WTC11 (cell line): ENCODE data around the gene LARP4B. TPM values are rescaled to one million over a fixed set of nuclear protein-coding genes. Genes with fewer than 3 reads are reported as not detected.

Experiments
- ATAC-seq: fragments of 200-7000 bp; cut with Tn5 transposase; 2 replicates; pipeline ENCODE4 v1.10.0; 2021; ENCODE audit warnings: mild to moderate bottlenecking, moderate library complexity
- CTCF ChIA-PET: fragments of 300-600 bp; sonication (Branson Sonifier 250); formaldehyde crosslinking; loops from one replicate; lab custom pipeline; 2021; ENCODE audit warnings: antibody characterized with exemption; lab: Charles Lee
- POLR2A ChIA-PET: fragments of 350-600 bp; sonication (Branson Sonifier 250); formaldehyde crosslinking; loops from one replicate; lab custom pipeline; 2021; ENCODE audit warnings: antibody characterized with exemption; lab: Charles Lee
- DNase-seq: peaks from one replicate; pipeline ENCODE4 v3.0.0; 2021; ENCODE audit warnings: low spot score
- H3K27ac Mint-ChIP-seq: 2 replicates; pipeline ENCODE4 v1.8.0; 2021; ENCODE audit warnings: mixed read lengths
- H3K27me3 Mint-ChIP-seq: 2 replicates; pipeline ENCODE4 v1.8.0; 2021; ENCODE audit warnings: low read depth, mild to moderate bottlenecking, moderate library complexity, mixed read lengths
- H3K36me3 Mint-ChIP-seq: 2 replicates; pipeline ENCODE4 v1.8.0; 2021; ENCODE audit warnings: mixed read lengths
- H3K4me1 Mint-ChIP-seq: 2 replicates; pipeline ENCODE4 v1.8.0; 2022; ENCODE audit warnings: mixed read lengths
- H3K4me3 Mint-ChIP-seq: 2 replicates; pipeline ENCODE4 v1.8.0; 2021; ENCODE audit warnings: mild to moderate bottlenecking, moderate library complexity, mixed read lengths
- H3K9me3 Mint-ChIP-seq: 2 replicates; pipeline ENCODE4 v1.8.0; 2021; ENCODE audit warnings: mixed read lengths
- AFF4 ChIP-seq: sonication (generic); formaldehyde crosslinking; IDR thresholded peaks from 2 replicates; pipeline ENCODE4 v1.8.1; 2023; ENCODE audit warnings: mild to moderate bottlenecking, missing genetic modification reagents, borderline replicate concordance
- AR ChIP-seq: fragments of 250-450 bp; sonication (Bioruptor Pico); IDR thresholded peaks from 2 replicates; pipeline ENCODE4 v1.9.0; 2021; ENCODE audit warnings: mild to moderate bottlenecking
- CDX4 ChIP-seq: fragments of 250-450 bp; sonication (Bioruptor Pico); IDR thresholded peaks from 2 replicates; pipeline ENCODE4 v1.9.0; 2021; ENCODE audit warnings: moderate library complexity, mild to moderate bottlenecking, inconsistent platforms, borderline replicate concordance
- ELF4 ChIP-seq: sonication (generic); formaldehyde crosslinking; IDR thresholded peaks from 2 replicates; pipeline ENCODE4 v1.8.1; 2022; ENCODE audit warnings: low read depth, mild to moderate bottlenecking, moderate library complexity, missing genetic modification reagents
- GRHL2 ChIP-seq: fragments of 250-450 bp; sonication (Bioruptor Pico); IDR thresholded peaks from 2 replicates; pipeline ENCODE4 v1.8.0; 2022; ENCODE audit warnings: mild to moderate bottlenecking, moderate library complexity; ENCODE audit not compliant: insufficient replicate concordance, severe bottlenecking
- IRF2 ChIP-seq: sonication (generic); formaldehyde crosslinking; IDR thresholded peaks from 2 replicates; pipeline ENCODE4 v1.8.0; 2022; ENCODE audit warnings: low read depth, missing genetic modification reagents, borderline replicate concordance
- MAX ChIP-seq: sonication (generic); formaldehyde crosslinking; IDR thresholded peaks from 2 replicates; pipeline ENCODE4 v1.8.0; 2022; ENCODE audit warnings: mild to moderate bottlenecking, missing genetic modification reagents
- NFATC4 ChIP-seq: fragments of 250-450 bp; sonication (Bioruptor Pico); IDR thresholded peaks from 2 replicates; pipeline ENCODE4 v1.9.0; 2021; ENCODE audit warnings: mild to moderate bottlenecking
- NFE2L1 ChIP-seq: sonication (generic); formaldehyde crosslinking; IDR thresholded peaks from 2 replicates; pipeline ENCODE4 v1.8.1; 2023; ENCODE audit warnings: missing genetic modification reagents
- PRDM15 ChIP-seq: sonication (generic); formaldehyde crosslinking; IDR thresholded peaks from 2 replicates; pipeline ENCODE4 v1.8.0; 2022; ENCODE audit warnings: missing genetic modification reagents
- RELA ChIP-seq: sonication (generic); formaldehyde crosslinking; IDR thresholded peaks from 2 replicates; pipeline ENCODE4 v1.8.1; 2022; ENCODE audit warnings: missing genetic modification reagents, mild to moderate bottlenecking, borderline replicate concordance
- RORB ChIP-seq: fragments of 250-450 bp; sonication (Bioruptor Pico); IDR thresholded peaks from 2 replicates; pipeline ENCODE4 v1.9.0; 2021; ENCODE audit warnings: mild to moderate bottlenecking
- ZNF232 ChIP-seq: sonication (generic); formaldehyde crosslinking; IDR thresholded peaks from 2 replicates; pipeline ENCODE4 v1.8.0; 2022; ENCODE audit warnings: mild to moderate bottlenecking, missing genetic modification reagents
- ZNF281 ChIP-seq: sonication (generic); formaldehyde crosslinking; IDR thresholded peaks from 2 replicates; pipeline ENCODE4 v1.8.0; 2023; ENCODE audit warnings: mild to moderate bottlenecking, missing genetic modification reagents
- ZNF317 ChIP-seq: sonication (generic); formaldehyde crosslinking; IDR thresholded peaks from 2 replicates; pipeline ENCODE4 v1.8.1; 2023; ENCODE audit warnings: low read depth, mild to moderate bottlenecking, moderate library complexity, missing genetic modification reagents, borderline replicate concordance
- ZNF532 ChIP-seq: fragments of 250-450 bp; sonication (Bioruptor Pico); IDR thresholded peaks from 2 replicates; pipeline ENCODE4 v1.9.0; 2021; ENCODE audit warnings: mild to moderate bottlenecking, borderline replicate concordance
- total RNA-seq: library from RNA; stranded (reverse); gene quantifications from 3 replicates; pipeline ENCODE4 v1.2.3, GENCODE V29; 2021

The LARP4B gene
- total RNA-seq, 1 experiment from 2014 or later, result 87.1 TPM

- DNase-seq (no peak), ATAC-seq (no peak)
- ChIA-PET POLR2A (no interaction called here), CTCF (no interaction called here)
- TF ChIP-seq RELA (CRISPR knock-in tag), result no peak
- no peak for TF ChIP-seq NFE2L1
- no peak for TF ChIP-seq ELF4 (CRISPR knock-in tag)
- no peak for TF ChIP-seq ZNF532 (CRISPR knock-in tag)
- TF ChIP-seq GRHL2 (CRISPR knock-in tag), result no peak
- no peak for TF ChIP-seq RORB
- no peak for TF ChIP-seq MAX (CRISPR knock-in tag)
- TF ChIP-seq NFATC4, result no peak
- no peak for TF ChIP-seq AFF4 (CRISPR knock-in tag)
- no peak for TF ChIP-seq IRF2 (CRISPR knock-in tag)
- TF ChIP-seq ZNF232 (CRISPR knock-in tag), result no peak
- TF ChIP-seq ZNF281 (CRISPR knock-in tag), result no peak
- no peak for TF ChIP-seq CDX4 (CRISPR knock-in tag)
- peaks cover 2% of the 10 kb centered on the region for H3K9me3 Mint-ChIP-seq
- H3K4me1 Mint-ChIP-seq, result no peaks in the 10 kb centered on the region
- no peaks in the 10 kb centered on the region for H3K36me3 Mint-ChIP-seq
- H3K27me3 Mint-ChIP-seq, result peaks cover 11% of the 10 kb centered on the region
- no peak overlapping the region for H3K27ac Mint-ChIP-seq
- H3K4me3 Mint-ChIP-seq, result no peak overlapping the region
These were observed 26.6 kb upstream of the LARP4B start for GRCh38 chr10:958106-958505.

- peaks cover 11% of the 10 kb centered on the region for H3K27me3 Mint-ChIP-seq
- POLR2A ChIA-PET, result interaction anchor here (0.9 kb wide), 1 partner anchor 32 kb away, joined by 3 read pairs; the partner anchor contains the start of gene GTPBP4
- no peaks in the 10 kb centered on the region for H3K9me3 Mint-ChIP-seq
- no peak overlapping the region for H3K4me3 Mint-ChIP-seq
- H3K27ac Mint-ChIP-seq, result no peak overlapping the region
- H3K4me1 Mint-ChIP-seq, result no peaks in the 10 kb centered on the region
- DNase-seq (no peak), ATAC-seq (peak; percentile 79)
- no peaks in the 10 kb centered on the region for H3K36me3 Mint-ChIP-seq
- CTCF ChIA-PET, result interaction anchor here (1.1 kb wide), 1 partner anchor 31 kb away, joined by 3 read pairs; no protein-coding TSS in a partner anchor
- no peak for TF ChIP-seq RELA (CRISPR knock-in tag)
- TF ChIP-seq NFATC4, result no peak
- TF ChIP-seq ZNF232 (CRISPR knock-in tag), result no peak
- TF ChIP-seq PRDM15 (CRISPR knock-in tag), result no peak
- TF ChIP-seq ZNF317 (CRISPR knock-in tag), result no peak
- TF ChIP-seq AR (CRISPR knock-in tag), result no peak
These were observed 24.3 kb upstream of the LARP4B start for GRCh38 chr10:955820-956217.
